Activated gamma-delta T cell (primary cell): ENCODE results near the gene KRCC1.
"Not testable (repeated sequence)": the region's sequence is repeated elsewhere in the genome, so short reads cannot be mapped to it uniquely, and the experiment has no call there.

Experiments
- DNase-seq: peaks from one replicate; lab custom pipeline; 2025; lab: John Stamatoyannopoulos, UW

KRCC1 gene

GRCh38 chr2:88074854-88075292, 19.3 kb upstream of the KRCC1 start:
- no peak for DNase-seq

- no peak for DNase-seq
Measured at GRCh38 chr2:88074150-88074549, 18.6 kb upstream of the KRCC1 start.

GRCh38 chr2:88071365-88071764, 15.8 kb upstream of the KRCC1 start:
- no peak for DNase-seq

GRCh38 chr2:88070055-88070454, 14.5 kb upstream of the KRCC1 start:
- no peak for DNase-seq

- DNase-seq, result no peak
Measured at GRCh38 chr2:88069117-88069516, 13.5 kb upstream of the KRCC1 start.

GRCh38 chr2:88068044-88068443, 12.5 kb upstream of the KRCC1 start:
- DNase-seq, result no peak

- DNase-seq, result no peak
Measured at GRCh38 chr2:88067598-88067997, 12.0 kb upstream of the KRCC1 start, which contains the start of gene SMYD1. Gene SMYD1, plus strand, starts transcription at chr2:88067825. Its CDS starts 40 bp downstream, at chr2:88067865.

- no peak for DNase-seq
Measured at GRCh38 chr2:88067189-88067588, 11.6 kb upstream of the KRCC1 start.

GRCh38 chr2:88066543-88066942, 11.0 kb upstream of the KRCC1 start:
- no peak for DNase-seq

GRCh38 chr2:88061295-88061694, 5.7 kb upstream of the KRCC1 start:
- DNase-seq, result no peak

- DNase-seq, result no peak
Measured at GRCh38 chr2:88060907-88061275, 5.3 kb upstream of the KRCC1 start.

- no peak for DNase-seq
Measured at GRCh38 chr2:88059979-88060906, 4.7 kb upstream of the KRCC1 start.

- no peak for DNase-seq
Measured at GRCh38 chr2:88058191-88058590, 2.6 kb upstream of the KRCC1 start.

GRCh38 chr2:88057437-88057844, 1.9 kb upstream of the KRCC1 start:
- DNase-seq, result no peak

- no peak for DNase-seq
Measured at GRCh38 chr2:88054782-88055370, 707 bp downstream of the KRCC1 start.

- no peak for DNase-seq
Measured at GRCh38 chr2:88053934-88054781, 1.4 kb downstream of the KRCC1 start.

GRCh38 chr2:88053296-88053695, 2.3 kb downstream of the KRCC1 start:
- no peak for DNase-seq

GRCh38 chr2:88051792-88052191, 3.8 kb downstream of the KRCC1 start:
- DNase-seq, result no peak

- no peak for DNase-seq
Measured at GRCh38 chr2:88049622-88050021, 6.0 kb downstream of the KRCC1 start.

GRCh38 chr2:88048541-88048940, 7.0 kb downstream of the KRCC1 start:
- no peak for DNase-seq

GRCh38 chr2:88045561-88045960, 10.0 kb downstream of the KRCC1 start:
- DNase-seq, result not testable (repeated sequence)

- DNase-seq, result no peak
Measured at GRCh38 chr2:88042476-88042875, 13.1 kb downstream of the KRCC1 start.
